GDM1 (cell line): Measurements from ENCODE around the gene ZNF436.

Experiments
- DNase-seq: peaks from one replicate; lab custom pipeline; 2025; lab: John Stamatoyannopoulos, UW

The ZNF436 gene

GRCh38 chr1:23369335-23370013 is at the start of gene ZNF436:
TSS of gene ZNF436 (minus strand) at chr1:23369836. CDS start at chr1:23368005, 1,831 bp downstream.
- DNase-seq, result peak; percentile 54

- no peak for DNase-seq
These were observed 49.5 kb upstream of the ZNF436 start for GRCh38 chr1:23419180-23419579.

GRCh38 chr1:23417570-23417969 is 47.9 kb upstream of the ZNF436 start:
- no peak for DNase-seq

GRCh38 chr1:23416964-23417363 is 47.3 kb upstream of the ZNF436 start:
- no peak for DNase-seq

GRCh38 chr1:23408797-23409290 is 39.2 kb upstream of the ZNF436 start:
- no peak for DNase-seq

GRCh38 chr1:23407016-23407630 is 37.5 kb upstream of the ZNF436 start:
- no peak for DNase-seq

- no peak for DNase-seq
These were observed 36.3 kb upstream of the ZNF436 start for GRCh38 chr1:23405946-23406345.

- peak; percentile 64 for DNase-seq
These were observed 34.3 kb upstream of the ZNF436 start for GRCh38 chr1:23403735-23404486.

GRCh38 chr1:23403355-23403734 is 33.7 kb upstream of the ZNF436 start:
- no peak for DNase-seq

GRCh38 chr1:23403038-23403336 is 33.4 kb upstream of the ZNF436 start:
- no peak for DNase-seq

- DNase-seq, result no peak
These were observed 32.8 kb upstream of the ZNF436 start for GRCh38 chr1:23402286-23403037.

GRCh38 chr1:23401313-23401712 is 31.7 kb upstream of the ZNF436 start:
- no peak for DNase-seq

- DNase-seq, result no peak
These were observed 30.9 kb upstream of the ZNF436 start for GRCh38 chr1:23400324-23401114.

- no peak for DNase-seq
These were observed 29.6 kb upstream of the ZNF436 start for GRCh38 chr1:23399229-23399628.

- no peak for DNase-seq
These were observed 28.3 kb upstream of the ZNF436 start for GRCh38 chr1:23397908-23398307.

- no peak for DNase-seq
These were observed 26.7 kb upstream of the ZNF436 start for GRCh38 chr1:23396380-23396779.

GRCh38 chr1:23395849-23396248 is 26.2 kb upstream of the ZNF436 start:
- no peak for DNase-seq

- no peak for DNase-seq
These were observed 25.6 kb upstream of the ZNF436 start for GRCh38 chr1:23395154-23395724.

GRCh38 chr1:23394684-23395083 is 25.0 kb upstream of the ZNF436 start:
- DNase-seq, result no peak

GRCh38 chr1:23394181-23394580 is 24.5 kb upstream of the ZNF436 start:
- DNase-seq, result no peak

- DNase-seq, result no peak
These were observed 24.1 kb upstream of the ZNF436 start for GRCh38 chr1:23393706-23394105.
